ENCODE results near the gene DNAAF2.
"Not testable (repeated sequence)": the region's sequence is repeated elsewhere in the genome, so short reads cannot be mapped to it uniquely, and the experiment has no call there.

Gene DNAAF2

GRCh38 chr14:49585803-49586672, 49.0 kb downstream of the DNAAF2 start, which contains the start of gene RPS29:
RPS29 (minus strand) TSS chr14:49586380; CDS start chr14:49586346, 34 bp downstream.
- H3K27ac Mint-ChIP-seq (ENCODE audit: low read depth), result peak within 1 kb of the TSS; percentile 100
- no peaks in the 10 kb centered on the region for H3K27me3 Mint-ChIP-seq
- H3K9me3 Mint-ChIP-seq, result no peaks in the 10 kb centered on the region
- DNase-seq (ENCODE audit: low spot score in 2 of 2) (peak; percentile 99 to 100), ATAC-seq (replicated peaks; ENCODE audit: extremely low read depth, poor library complexity, severe bottlenecking) (peak; percentile 84)
- H3K36me3 Mint-ChIP-seq (ENCODE audit: insufficient read depth), result peaks cover 56% of the 10 kb centered on the region
- H3K4me1 Mint-ChIP-seq, result peaks cover 48% of the 10 kb centered on the region
- peak within 1 kb of the TSS; percentile 96 for H3K4me3 Mint-ChIP-seq

DNA sequence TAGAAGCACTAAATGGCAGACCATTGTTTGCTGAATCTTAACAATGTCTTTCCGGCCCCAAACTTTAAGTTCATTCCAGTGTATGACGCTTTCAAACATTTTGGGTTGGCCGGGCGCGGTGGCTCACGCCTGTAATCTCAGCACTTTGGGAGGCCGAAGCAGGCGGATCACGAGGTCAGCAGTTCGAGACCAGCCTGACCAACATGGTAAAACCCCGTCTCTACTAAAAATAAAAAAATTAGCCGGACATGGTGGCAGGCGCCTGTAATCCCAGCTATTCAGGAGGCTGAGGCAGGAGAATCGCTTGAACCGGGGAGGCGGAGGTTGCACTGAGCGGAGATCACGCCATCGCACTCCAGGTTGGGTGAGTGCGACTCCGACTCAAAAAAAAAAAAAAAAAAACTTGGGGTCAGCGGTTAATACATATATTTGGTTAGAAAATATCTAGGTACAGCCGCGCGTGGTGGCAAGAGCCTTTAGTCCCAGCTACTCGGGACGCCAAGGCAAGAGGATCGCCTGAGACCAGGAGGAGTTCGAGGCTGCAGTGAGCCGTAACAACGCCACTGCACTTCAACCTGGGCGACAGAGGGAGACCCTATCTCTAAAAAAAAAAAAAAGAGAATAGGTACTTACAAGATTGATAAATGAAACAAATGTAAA, 49.9 kb downstream of the DNAAF2 start:
- Mint-ChIP-seq H3K36me3 (ENCODE audit: insufficient read depth) (peaks cover 56% of the 10 kb centered on the region), H3K4me1 (peaks cover 53% of the 10 kb centered on the region), H3K27ac (ENCODE audit: low read depth) (peak overlapping the region; percentile 100), H3K4me3 (peak overlapping the region; percentile 96)
- not testable (repeated sequence) for DNase-seq (ENCODE audit: low spot score in 2 of 2); H3K9me3 Mint-ChIP-seq; H3K27me3 Mint-ChIP-seq; ATAC-seq (replicated peaks; ENCODE audit: extremely low read depth, poor library complexity, severe bottlenecking)

GRCh38 chr14:49584058-49584457, 51.0 kb downstream of the DNAAF2 start:
- no peak for ATAC-seq (replicated peaks; ENCODE audit: extremely low read depth, poor library complexity, severe bottlenecking)
- no peaks in the 10 kb centered on the region for H3K27me3 Mint-ChIP-seq
- peaks cover 57% of the 10 kb centered on the region for H3K4me1 Mint-ChIP-seq
- no peak for DNase-seq (ENCODE audit: low spot score in 2 of 2)
- H3K9me3 Mint-ChIP-seq, result no peaks in the 10 kb centered on the region
- peak overlapping the region; percentile 100 for H3K27ac Mint-ChIP-seq (ENCODE audit: low read depth)
- peaks cover 58% of the 10 kb centered on the region for H3K36me3 Mint-ChIP-seq (ENCODE audit: insufficient read depth)
- peak overlapping the region; percentile 96 for H3K4me3 Mint-ChIP-seq

DNA sequence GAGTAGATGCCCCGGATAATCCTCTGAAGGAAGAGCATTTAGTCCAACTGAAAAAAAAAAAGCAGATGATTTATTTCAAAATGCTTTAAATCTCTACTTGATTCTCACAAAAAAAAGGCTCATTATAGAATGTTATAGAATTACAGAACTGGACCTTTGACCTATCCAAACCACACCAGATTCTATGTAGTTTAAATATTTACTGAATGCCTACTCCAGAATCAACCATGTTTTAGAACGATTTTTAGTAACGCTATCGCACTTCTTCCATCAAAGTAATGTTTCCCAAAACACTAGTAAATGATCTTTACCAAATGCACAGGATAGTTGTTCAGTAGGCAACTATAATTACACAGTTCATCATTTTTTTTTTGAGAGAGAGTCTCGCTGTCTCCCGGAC, 51.4 kb downstream of the DNAAF2 start:
- no peak for ATAC-seq (replicated peaks; ENCODE audit: extremely low read depth, poor library complexity, severe bottlenecking)
- peak overlapping the region; percentile 100 for H3K27ac Mint-ChIP-seq (ENCODE audit: low read depth)
- H3K9me3 Mint-ChIP-seq, result no peaks in the 10 kb centered on the region
- peaks cover 57% of the 10 kb centered on the region for H3K4me1 Mint-ChIP-seq
- no peaks in the 10 kb centered on the region for H3K27me3 Mint-ChIP-seq
- DNase-seq (ENCODE audit: low spot score in 2 of 2), result no peak
- H3K36me3 Mint-ChIP-seq (ENCODE audit: insufficient read depth), result peaks cover 58% of the 10 kb centered on the region
- peak overlapping the region; percentile 96 for H3K4me3 Mint-ChIP-seq

DNA sequence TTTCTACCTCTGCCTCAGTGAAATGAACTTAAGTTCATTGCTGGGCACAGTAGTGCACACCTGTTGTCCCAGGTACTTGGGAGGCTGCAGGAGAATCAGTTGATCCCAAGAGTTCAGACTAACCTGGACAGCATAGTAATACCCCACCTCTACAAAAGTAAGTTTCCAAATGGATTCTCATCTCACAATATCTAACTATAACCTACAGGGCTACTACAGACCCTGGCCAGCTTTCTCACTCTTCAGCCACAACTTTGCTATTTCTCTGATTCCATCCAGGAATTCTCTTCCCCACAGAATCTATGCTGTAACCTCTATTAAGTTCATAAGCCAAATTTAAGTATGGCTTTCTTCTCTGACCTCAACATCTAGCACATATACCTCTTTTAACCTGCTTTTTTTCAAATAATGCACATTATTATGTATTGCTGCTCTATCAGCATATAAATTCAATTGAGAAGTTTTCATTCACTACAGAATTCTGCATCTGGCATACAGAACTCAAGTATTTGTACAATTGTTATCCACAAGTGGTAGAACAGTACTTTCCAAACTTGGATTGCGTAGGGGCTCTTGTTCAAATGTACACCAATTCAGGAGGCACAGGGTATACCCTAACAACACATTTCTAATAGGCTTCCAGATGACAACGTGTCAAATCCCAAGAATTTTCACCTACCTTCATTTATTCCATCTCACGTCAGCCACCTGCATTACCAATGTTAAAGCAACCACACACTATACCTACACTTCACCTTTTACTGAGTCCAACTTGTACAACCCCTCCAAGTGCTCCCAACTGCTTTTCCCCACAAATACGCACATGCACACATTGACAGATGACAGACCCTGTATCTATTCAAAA, 52.7 kb downstream of the DNAAF2 start:
- no peaks in the 10 kb centered on the region for H3K27me3 Mint-ChIP-seq
- H3K27ac Mint-ChIP-seq (ENCODE audit: low read depth), result peak overlapping the region; percentile 39
- ATAC-seq (replicated peaks; ENCODE audit: extremely low read depth, poor library complexity, severe bottlenecking), result no peak
- peak overlapping the region; percentile 19 for H3K4me3 Mint-ChIP-seq
- peaks cover 60% of the 10 kb centered on the region for H3K36me3 Mint-ChIP-seq (ENCODE audit: insufficient read depth)
- H3K9me3 Mint-ChIP-seq, result no peaks in the 10 kb centered on the region
- H3K4me1 Mint-ChIP-seq, result peaks cover 64% of the 10 kb centered on the region
- no peak for DNase-seq (ENCODE audit: low spot score in 2 of 2)

GRCh38 chr14:49581209-49582112, 53.6 kb downstream of the DNAAF2 start:
- Mint-ChIP-seq H3K27me3 (no peaks in the 10 kb centered on the region), H3K36me3 (ENCODE audit: insufficient read depth) (peaks cover 58% of the 10 kb centered on the region), H3K4me3 (peak overlapping the region; percentile 19), H3K4me1 (peaks cover 62% of the 10 kb centered on the region), H3K9me3 (no peaks in the 10 kb centered on the region), H3K27ac (ENCODE audit: low read depth) (peak overlapping the region; percentile 39)
- ATAC-seq (replicated peaks; ENCODE audit: extremely low read depth, poor library complexity, severe bottlenecking) (no peak), DNase-seq (ENCODE audit: low spot score in 2 of 2) (no peak)

GRCh38 chr14:49579841-49580240, 55.2 kb downstream of the DNAAF2 start:
- H3K27me3 Mint-ChIP-seq, result no peaks in the 10 kb centered on the region
- H3K4me1 Mint-ChIP-seq, result peaks cover 46% of the 10 kb centered on the region
- no peak overlapping the region for H3K4me3 Mint-ChIP-seq
- H3K36me3 Mint-ChIP-seq (ENCODE audit: insufficient read depth), result peaks cover 47% of the 10 kb centered on the region
- no peaks in the 10 kb centered on the region for H3K9me3 Mint-ChIP-seq
- no peak for ATAC-seq (replicated peaks; ENCODE audit: extremely low read depth, poor library complexity, severe bottlenecking)
- peak overlapping the region; percentile 1 for H3K27ac Mint-ChIP-seq (ENCODE audit: low read depth)
- no peak for DNase-seq (ENCODE audit: low spot score in 2 of 2)

- ATAC-seq (replicated peaks; ENCODE audit: extremely low read depth, poor library complexity, severe bottlenecking) (no peak), DNase-seq (ENCODE audit: low spot score in 2 of 2) (no peak)
- no peaks in the 10 kb centered on the region for H3K9me3 Mint-ChIP-seq
- H3K4me1 Mint-ChIP-seq, result peaks cover 36% of the 10 kb centered on the region
- no peak overlapping the region for H3K27ac Mint-ChIP-seq (ENCODE audit: low read depth)
- no peaks in the 10 kb centered on the region for H3K27me3 Mint-ChIP-seq
- peaks cover 38% of the 10 kb centered on the region for H3K36me3 Mint-ChIP-seq (ENCODE audit: insufficient read depth)
- H3K4me3 Mint-ChIP-seq, result no peak overlapping the region
Observed at GRCh38 chr14:49578141-49578540, 56.9 kb downstream of the DNAAF2 start.

Data from central memory CD8-positive, alpha-beta T cell (primary cell).